HepG2 (cell line): ENCODE measurements around the gene LIN28A. TPM values are rescaled to one million over a fixed set of nuclear protein-coding genes. Genes with fewer than 3 reads are reported as not detected.

ENCODE experiments used
- ATRX ChIP-seq: sonication (generic); formaldehyde crosslinking; IDR thresholded peaks from 2 replicates; pipeline ENCODE4 v1.4.0; 2020; ENCODE audit warnings: missing genetic modification reagents, borderline replicate concordance
- BRCA1 ChIP-seq: sonication (generic); formaldehyde crosslinking; IDR thresholded peaks from 2 replicates; pipeline ENCODE4 v1.4.0; 2020; ENCODE audit warnings: missing genetic modification reagents
- HOXD1 ChIP-seq: sonication (generic); formaldehyde crosslinking; IDR thresholded peaks from 2 replicates; pipeline ENCODE4 v1.5.0; 2020; ENCODE audit warnings: missing genetic modification reagents
- KDM3A ChIP-seq: IDR thresholded peaks from 2 replicates; pipeline ENCODE4 v1.6.1; 2018; ENCODE audit warnings: low read depth, missing compliant biosample characterization
- MATR3 ChIP-seq: sonication (generic); formaldehyde crosslinking; IDR thresholded peaks from 2 replicates; pipeline ENCODE4 v1.4.0; 2020; ENCODE audit warnings: missing genetic modification reagents
- MAX ChIP-seq: IDR thresholded peaks from 2 replicates; pipeline ENCODE4 v1.6.1; 2012; ENCODE audit warnings: inconsistent platforms
- PCBP1 ChIP-seq: fragments of 200-400 bp; formaldehyde crosslinking; IDR thresholded peaks from 2 replicates; pipeline ENCODE4 v1.6.1; 2017; ENCODE audit warnings: mild to moderate bottlenecking, low read depth, low read length, borderline replicate concordance
- PCBP2 ChIP-seq: fragments of 200-400 bp; formaldehyde crosslinking; optimal IDR thresholded peaks from 2 replicates; pipeline ENCODE3; 2018; ENCODE audit warnings: low read length, low read depth; ENCODE audit not compliant: poor library complexity, severe bottlenecking
- ZBTB46 ChIP-seq: sonication (generic); formaldehyde crosslinking; IDR thresholded peaks from 2 replicates; pipeline ENCODE4 v1.4.0; 2020; ENCODE audit warnings: mild to moderate bottlenecking, missing genetic modification reagents, borderline replicate concordance
- ZBTB7B ChIP-seq: sonication (generic); formaldehyde crosslinking; IDR thresholded peaks from 2 replicates; pipeline ENCODE4 v1.4.0; 2020; ENCODE audit warnings: missing genetic modification reagents
- ZNF441 ChIP-seq: sonication (generic); formaldehyde crosslinking; IDR thresholded peaks from 2 replicates; pipeline ENCODE4 v1.7.0; 2021; ENCODE audit warnings: missing genetic modification reagents, borderline replicate concordance
- ZNF569 ChIP-seq: sonication (generic); formaldehyde crosslinking; IDR thresholded peaks from 2 replicates; pipeline ENCODE4 v1.5.0; 2020; ENCODE audit warnings: mild to moderate bottlenecking, missing genetic modification reagents, moderate library complexity, borderline replicate concordance
- ZNF713 ChIP-seq: sonication (generic); formaldehyde crosslinking; IDR thresholded peaks from 2 replicates; pipeline ENCODE4 v1.4.0; 2020; ENCODE audit warnings: mild to moderate bottlenecking, missing genetic modification reagents
- polyA plus RNA-seq, 8 experiments: library from polyadenylated mRNA; depleted of rRNA in 3 of 8; stranded (reverse) in 7 of 8; unstranded in 1 of 8; fragments of >200 nt; fragmentation: Illumina TruSeq in 4 of 8; extraction: Trizol in 4 of 8; gene quantifications; 2 replicates each; pipeline versions ENCODE4 v1.2.1 to v1.2.3, GENCODE V29; 2011 to 2016; ENCODE audit warnings: low read depth in 4 of 8, missing spikeins in 1 of 8, mixed read lengths in 1 of 8; ENCODE audit not compliant: insufficient read depth in 1 of 8
- total RNA-seq, 5 experiments: library from RNA; depleted of rRNA; stranded (reverse); fragments of >200 nt; fragmentation: Illumina TruSeq; extraction: Trizol; gene quantifications; 2 replicates each; pipeline ENCODE4 v1.2.3, GENCODE V29; 2016; ENCODE audit warnings: low read depth in 1 of 5
- TF ChIP-seq, protein P1 (sequence below): sonication (generic); formaldehyde crosslinking; IDR thresholded peaks from 2 replicates; pipeline ENCODE4 v1.4.0; 2020; ENCODE audit warnings: missing genetic modification reagents
- TF ChIP-seq, protein P2 (sequence below): sonication (generic); formaldehyde crosslinking; IDR thresholded peaks from 2 replicates; pipeline ENCODE4 v1.5.0; 2020; ENCODE audit warnings: missing genetic modification reagents
- TF ChIP-seq, protein P3 (sequence below): sonication (generic); formaldehyde crosslinking; IDR thresholded peaks from 2 replicates; pipeline ENCODE4 v1.5.0; 2020; ENCODE audit warnings: mild to moderate bottlenecking, missing genetic modification reagents, borderline replicate concordance

The LIN28A gene
- total and polyA plus RNA-seq, 2 of the 13 experiments (the other 11 are each of a cell fraction or from before 2014, with no cell fraction given): not detected

DNA sequence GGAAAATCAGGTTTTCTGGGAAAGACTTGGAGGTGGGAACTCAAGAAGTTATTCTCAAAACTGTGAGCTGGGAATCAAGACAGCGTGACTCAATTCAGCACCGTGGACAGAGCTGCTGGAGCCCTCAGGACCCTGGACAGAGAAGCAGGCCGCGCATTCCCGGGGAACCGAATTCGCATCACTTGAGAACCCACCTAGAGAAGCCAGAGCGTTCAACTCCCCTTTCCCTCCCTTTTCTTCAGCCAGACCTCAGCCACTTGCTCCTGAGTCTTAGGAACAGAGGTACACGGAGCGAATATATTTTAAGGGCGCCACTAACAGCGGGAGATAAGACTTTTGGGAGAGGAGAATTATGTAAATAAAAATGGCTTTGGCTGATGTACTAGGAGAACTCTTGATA is 2.0 kb upstream of the LIN28A start (continued):
- peak; percentile 100 for TF ChIP-seq BRCA1 (CRISPR knock-in tag)
- TF ChIP-seq, protein P1, sequence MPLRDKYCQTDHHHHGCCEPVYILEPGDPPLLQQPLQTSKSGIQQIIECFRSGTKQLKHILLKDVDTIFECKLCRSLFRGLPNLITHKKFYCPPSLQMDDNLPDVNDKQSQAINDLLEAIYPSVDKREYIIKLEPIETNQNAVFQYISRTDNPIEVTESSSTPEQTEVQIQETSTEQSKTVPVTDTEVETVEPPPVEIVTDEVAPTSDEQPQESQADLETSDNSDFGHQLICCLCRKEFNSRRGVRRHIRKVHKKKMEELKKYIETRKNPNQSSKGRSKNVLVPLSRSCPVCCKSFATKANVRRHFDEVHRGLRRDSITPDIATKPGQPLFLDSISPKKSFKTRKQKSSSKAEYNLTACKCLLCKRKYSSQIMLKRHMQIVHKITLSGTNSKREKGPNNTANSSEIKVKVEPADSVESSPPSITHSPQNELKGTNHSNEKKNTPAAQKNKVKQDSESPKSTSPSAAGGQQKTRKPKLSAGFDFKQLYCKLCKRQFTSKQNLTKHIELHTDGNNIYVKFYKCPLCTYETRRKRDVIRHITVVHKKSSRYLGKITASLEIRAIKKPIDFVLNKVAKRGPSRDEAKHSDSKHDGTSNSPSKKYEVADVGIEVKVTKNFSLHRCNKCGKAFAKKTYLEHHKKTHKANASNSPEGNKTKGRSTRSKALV (CRISPR knock-in tag): peak; percentile 100
- TF ChIP-seq, protein P2, sequence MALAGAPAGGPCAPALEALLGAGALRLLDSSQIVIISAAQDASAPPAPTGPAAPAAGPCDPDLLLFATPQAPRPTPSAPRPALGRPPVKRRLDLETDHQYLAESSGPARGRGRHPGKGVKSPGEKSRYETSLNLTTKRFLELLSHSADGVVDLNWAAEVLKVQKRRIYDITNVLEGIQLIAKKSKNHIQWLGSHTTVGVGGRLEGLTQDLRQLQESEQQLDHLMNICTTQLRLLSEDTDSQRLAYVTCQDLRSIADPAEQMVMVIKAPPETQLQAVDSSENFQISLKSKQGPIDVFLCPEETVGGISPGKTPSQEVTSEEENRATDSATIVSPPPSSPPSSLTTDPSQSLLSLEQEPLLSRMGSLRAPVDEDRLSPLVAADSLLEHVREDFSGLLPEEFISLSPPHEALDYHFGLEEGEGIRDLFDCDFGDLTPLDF (CRISPR knock-in tag): peak; percentile 99
- TF ChIP-seq HOXD1 (CRISPR knock-in tag): peak; percentile 100
- TF ChIP-seq ZNF441 (CRISPR knock-in tag): peak; percentile 100
- peak; percentile 100 for TF ChIP-seq KDM3A
- no peak for TF ChIP-seq MATR3 (CRISPR knock-in tag)
- TF ChIP-seq ZBTB46: peak; percentile 80; the same call in 1 of the 2 replicates
- TF ChIP-seq PCBP1: no peak
- no peak for TF ChIP-seq PCBP2
- peak; percentile 99 for TF ChIP-seq ATRX (CRISPR knock-in tag)
- TF ChIP-seq ZNF713: peak; percentile 98; the same call in 1 of the 2 replicates
- peak; percentile 100 for TF ChIP-seq ZBTB7B (CRISPR knock-in tag)
- TF ChIP-seq, protein P3, sequence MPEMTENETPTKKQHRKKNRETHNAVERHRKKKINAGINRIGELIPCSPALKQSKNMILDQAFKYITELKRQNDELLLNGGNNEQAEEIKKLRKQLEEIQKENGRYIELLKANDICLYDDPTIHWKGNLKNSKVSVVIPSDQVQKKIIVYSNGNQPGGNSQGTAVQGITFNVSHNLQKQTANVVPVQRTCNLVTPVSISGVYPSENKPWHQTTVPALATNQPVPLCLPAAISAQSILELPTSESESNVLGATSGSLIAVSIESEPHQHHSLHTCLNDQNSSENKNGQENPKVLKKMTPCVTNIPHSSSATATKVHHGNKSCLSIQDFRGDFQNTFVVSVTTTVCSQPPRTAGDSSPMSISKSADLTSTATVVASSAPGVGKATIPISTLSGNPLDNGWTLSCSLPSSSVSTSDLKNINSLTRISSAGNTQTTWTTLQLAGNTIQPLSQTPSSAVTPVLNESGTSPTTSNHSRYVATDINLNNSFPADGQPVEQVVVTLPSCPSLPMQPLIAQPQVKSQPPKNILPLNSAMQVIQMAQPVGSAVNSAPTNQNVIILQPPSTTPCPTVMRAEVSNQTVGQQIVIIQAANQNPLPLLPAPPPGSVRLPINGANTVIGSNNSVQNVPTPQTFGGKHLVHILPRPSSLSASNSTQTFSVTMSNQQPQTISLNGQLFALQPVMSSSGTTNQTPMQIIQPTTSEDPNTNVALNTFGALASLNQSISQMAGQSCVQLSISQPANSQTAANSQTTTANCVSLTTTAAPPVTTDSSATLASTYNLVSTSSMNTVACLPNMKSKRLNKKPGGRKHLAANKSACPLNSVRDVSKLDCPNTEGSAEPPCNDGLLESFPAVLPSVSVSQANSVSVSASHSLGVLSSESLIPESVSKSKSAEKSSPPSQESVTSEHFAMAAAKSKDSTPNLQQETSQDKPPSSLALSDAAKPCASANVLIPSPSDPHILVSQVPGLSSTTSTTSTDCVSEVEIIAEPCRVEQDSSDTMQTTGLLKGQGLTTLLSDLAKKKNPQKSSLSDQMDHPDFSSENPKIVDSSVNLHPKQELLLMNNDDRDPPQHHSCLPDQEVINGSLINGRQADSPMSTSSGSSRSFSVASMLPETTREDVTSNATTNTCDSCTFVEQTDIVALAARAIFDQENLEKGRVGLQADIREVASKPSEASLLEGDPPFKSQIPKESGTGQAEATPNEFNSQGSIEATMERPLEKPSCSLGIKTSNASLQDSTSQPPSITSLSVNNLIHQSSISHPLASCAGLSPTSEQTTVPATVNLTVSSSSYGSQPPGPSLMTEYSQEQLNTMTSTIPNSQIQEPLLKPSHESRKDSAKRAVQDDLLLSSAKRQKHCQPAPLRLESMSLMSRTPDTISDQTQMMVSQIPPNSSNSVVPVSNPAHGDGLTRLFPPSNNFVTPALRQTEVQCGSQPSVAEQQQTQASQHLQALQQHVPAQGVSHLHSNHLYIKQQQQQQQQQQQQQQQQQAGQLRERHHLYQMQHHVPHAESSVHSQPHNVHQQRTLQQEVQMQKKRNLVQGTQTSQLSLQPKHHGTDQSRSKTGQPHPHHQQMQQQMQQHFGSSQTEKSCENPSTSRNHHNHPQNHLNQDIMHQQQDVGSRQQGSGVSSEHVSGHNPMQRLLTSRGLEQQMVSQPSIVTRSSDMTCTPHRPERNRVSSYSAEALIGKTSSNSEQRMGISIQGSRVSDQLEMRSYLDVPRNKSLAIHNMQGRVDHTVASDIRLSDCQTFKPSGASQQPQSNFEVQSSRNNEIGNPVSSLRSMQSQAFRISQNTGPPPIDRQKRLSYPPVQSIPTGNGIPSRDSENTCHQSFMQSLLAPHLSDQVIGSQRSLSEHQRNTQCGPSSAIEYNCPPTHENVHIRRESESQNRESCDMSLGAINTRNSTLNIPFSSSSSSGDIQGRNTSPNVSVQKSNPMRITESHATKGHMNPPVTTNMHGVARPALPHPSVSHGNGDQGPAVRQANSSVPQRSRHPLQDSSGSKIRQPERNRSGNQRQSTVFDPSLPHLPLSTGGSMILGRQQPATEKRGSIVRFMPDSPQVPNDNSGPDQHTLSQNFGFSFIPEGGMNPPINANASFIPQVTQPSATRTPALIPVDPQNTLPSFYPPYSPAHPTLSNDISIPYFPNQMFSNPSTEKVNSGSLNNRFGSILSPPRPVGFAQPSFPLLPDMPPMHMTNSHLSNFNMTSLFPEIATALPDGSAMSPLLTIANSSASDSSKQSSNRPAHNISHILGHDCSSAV: no peak
- peak; percentile 99 for TF ChIP-seq ZNF569 (CRISPR knock-in tag)
- peak; percentile 81 for TF ChIP-seq MAX
